ACC112 (cell line): Measurements from ENCODE around the gene TEC.

Experiments used
- H2AFZ ChIP-seq: fragments of 200-600 bp; sonication (generic); one replicate; pipeline ENCODE4 v1.6.0; 2017; ENCODE audit warnings: antibody characterized with exemption, low read length; ENCODE audit not compliant: unreplicated experiment
- H3K27ac ChIP-seq: fragments of 200-600 bp; sonication (generic); 2 replicates; pipeline ENCODE4 v1.5.1; 2014; ENCODE audit warnings: low read depth, mild to moderate bottlenecking, antibody characterized with exemption, low read length, moderate library complexity
- H3K27me3 ChIP-seq: fragments of 200-600 bp; sonication (generic); 2 replicates; pipeline ENCODE4 v1.6.1; 2014; ENCODE audit warnings: mild to moderate bottlenecking, antibody characterized with exemption, low read length, moderate library complexity, mixed read lengths; ENCODE audit not compliant: insufficient read depth
- H3K36me3 ChIP-seq: fragments of 200-600 bp; sonication (generic); 2 replicates; pipeline ENCODE4 v1.6.1; 2016; ENCODE audit warnings: mild to moderate bottlenecking, antibody characterized with exemption, low read length, moderate library complexity, mixed read lengths; ENCODE audit not compliant: insufficient read depth
- H3K4me1 ChIP-seq: fragments of 200-600 bp; sonication (generic); one replicate; pipeline ENCODE4 v1.6.1; 2016; ENCODE audit warnings: low read length, mixed read lengths; ENCODE audit not compliant: insufficient read depth, unreplicated experiment, control insufficient read depth
- H3K4me3 ChIP-seq: fragments of 200-600 bp; sonication (generic); 2 replicates; pipeline ENCODE4 v1.5.1; 2014; ENCODE audit warnings: mild to moderate bottlenecking, low read depth, low read length
- H3K79me2 ChIP-seq: fragments of 200-600 bp; sonication (generic); one replicate; pipeline ENCODE4 v1.6.0; 2016; ENCODE audit warnings: low read length; ENCODE audit not compliant: control insufficient read depth, unreplicated experiment, insufficient read depth

TEC gene

GRCh38 chr4:48269861-48270522 lies 354 bp upstream of the TEC start:
- no peaks in the 10 kb centered on the region for H3K79me2 ChIP-seq
- no peaks in the 10 kb centered on the region for H3K36me3 ChIP-seq
- peak overlapping the region; percentile 93 for H3K4me3 ChIP-seq
- peak overlapping the region; percentile 26 for H2AFZ ChIP-seq
- no peak overlapping the region; the same call in 1 of the 2 replicates for H3K27ac ChIP-seq
- H3K4me1 ChIP-seq = no peaks in the 10 kb centered on the region
- H3K27me3 ChIP-seq = no peaks in the 10 kb centered on the region

GRCh38 chr4:48267574-48267973 lies 2.1 kb downstream of the TEC start:
- H3K4me3 ChIP-seq = no peak overlapping the region
- H3K79me2 ChIP-seq = no peaks in the 10 kb centered on the region
- H3K27me3 ChIP-seq = no peaks in the 10 kb centered on the region
- no peaks in the 10 kb centered on the region for H3K36me3 ChIP-seq
- no peak overlapping the region for H3K27ac ChIP-seq
- H2AFZ ChIP-seq = no peak overlapping the region
- H3K4me1 ChIP-seq = no peaks in the 10 kb centered on the region

- Histone ChIP-seq H3K4me3 (no peak overlapping the region), H3K4me1 (no peaks in the 10 kb centered on the region), H3K79me2 (no peaks in the 10 kb centered on the region), H3K36me3 (no peaks in the 10 kb centered on the region), H2AFZ (no peak overlapping the region), H3K27ac (no peak overlapping the region), H3K27me3 (no peaks in the 10 kb centered on the region)
Measured at GRCh38 chr4:48266781-48267180, 2.9 kb downstream of the TEC start.

GRCh38 chr4:48262926-48263325 lies 6.7 kb downstream of the TEC start:
- no peak overlapping the region for H3K27ac ChIP-seq
- no peaks in the 10 kb centered on the region for H3K36me3 ChIP-seq
- no peak overlapping the region for H2AFZ ChIP-seq
- no peaks in the 10 kb centered on the region for H3K79me2 ChIP-seq
- H3K4me1 ChIP-seq = no peaks in the 10 kb centered on the region
- H3K4me3 ChIP-seq = no peak overlapping the region
- no peaks in the 10 kb centered on the region for H3K27me3 ChIP-seq

- Histone ChIP-seq H3K36me3 (no peaks in the 10 kb centered on the region), H3K27me3 (no peaks in the 10 kb centered on the region), H3K27ac (peak overlapping the region; percentile 19; the same call in 1 of the 2 replicates), H3K79me2 (no peaks in the 10 kb centered on the region), H3K4me3 (no peak overlapping the region), H2AFZ (no peak overlapping the region), H3K4me1 (no peaks in the 10 kb centered on the region)
Measured at GRCh38 chr4:48262484-48262883, 7.2 kb downstream of the TEC start.

GRCh38 chr4:48261281-48261680 lies 8.4 kb downstream of the TEC start:
- H3K4me3 ChIP-seq = peak overlapping the region; percentile 40; the same call in 1 of the 2 replicates
- H2AFZ ChIP-seq = no peak overlapping the region
- H3K4me1 ChIP-seq = no peaks in the 10 kb centered on the region
- no peaks in the 10 kb centered on the region for H3K36me3 ChIP-seq
- no peak overlapping the region for H3K27ac ChIP-seq
- H3K27me3 ChIP-seq = no peaks in the 10 kb centered on the region
- no peaks in the 10 kb centered on the region for H3K79me2 ChIP-seq

GRCh38 chr4:48259748-48260147 lies 9.9 kb downstream of the TEC start:
- Histone ChIP-seq H2AFZ (no peak overlapping the region), H3K4me3 (no peak overlapping the region), H3K79me2 (no peaks in the 10 kb centered on the region), H3K27ac (no peak overlapping the region), H3K36me3 (no peaks in the 10 kb centered on the region), H3K27me3 (no peaks in the 10 kb centered on the region), H3K4me1 (peaks cover 3% of the 10 kb centered on the region)

GRCh38 chr4:48258845-48259397 lies 10.7 kb downstream of the TEC start:
- Histone ChIP-seq H3K79me2 (no peaks in the 10 kb centered on the region), H3K4me1 (peaks cover 11% of the 10 kb centered on the region), H2AFZ (no peak overlapping the region), H3K27ac (no peak overlapping the region), H3K27me3 (no peaks in the 10 kb centered on the region), H3K4me3 (no peak overlapping the region), H3K36me3 (no peaks in the 10 kb centered on the region)

- H3K27me3 ChIP-seq = no peaks in the 10 kb centered on the region
- H3K36me3 ChIP-seq = no peaks in the 10 kb centered on the region
- peaks cover 14% of the 10 kb centered on the region for H3K4me1 ChIP-seq
- H3K27ac ChIP-seq = no peak overlapping the region
- no peak overlapping the region for H3K4me3 ChIP-seq
- no peak overlapping the region for H2AFZ ChIP-seq
- no peaks in the 10 kb centered on the region for H3K79me2 ChIP-seq
Measured at GRCh38 chr4:48255959-48256342, 13.7 kb downstream of the TEC start.

- no peak overlapping the region for H2AFZ ChIP-seq
- H3K27ac ChIP-seq = no peak overlapping the region
- no peaks in the 10 kb centered on the region for H3K79me2 ChIP-seq
- no peaks in the 10 kb centered on the region for H3K36me3 ChIP-seq
- H3K27me3 ChIP-seq = no peaks in the 10 kb centered on the region
- H3K4me1 ChIP-seq = peaks cover 14% of the 10 kb centered on the region
- H3K4me3 ChIP-seq = no peak overlapping the region
Measured at GRCh38 chr4:48255072-48255958, 14.3 kb downstream of the TEC start.
